ENCODE data around the gene TRMT6. TPM values are rescaled to one million over a fixed set of nuclear protein-coding genes. Genes with fewer than 3 reads are reported as not detected.

Gene TRMT6
- total and polyA plus RNA-seq, 9 of the 15 experiments (the other 6 are each of a cell fraction or from before 2014, with no cell fraction given), result 10.6 to 21.3 (median 15.6) TPM

GRCh38 chr20:5999783-6000182 lies 49.5 kb upstream of the TRMT6 start:
- H3K36me3 ChIP-seq (ENCODE audit: control insufficient read depth, insufficient read depth, low read length), result peaks cover 32% of the 10 kb centered on the region
- H3K27me3 ChIP-seq (ENCODE audit: control insufficient read depth in 2 of 2, insufficient read depth in 2 of 2, low read length in 2 of 2), result no peaks in the 10 kb centered on the region
- CTCF ChIA-PET (ENCODE audit: low intra/inter-chr PET ratio), result no interaction called here
- H4K20me1 ChIP-seq (replicated peaks; ENCODE audit: control insufficient read depth, insufficient read depth, low read length), result no peaks in the 10 kb centered on the region
- POLR2A ChIA-PET, result no interaction called here
- H3K4me1 ChIP-seq (replicated peaks in 1 of 2; ENCODE audit: control insufficient read depth in 2 of 2, insufficient read depth in 2 of 2, low read length in 2 of 2), result no peaks in the 10 kb centered on the region
- no peak overlapping the region for H2AFZ ChIP-seq (ENCODE audit: low read depth, low read length)
- no peaks in the 10 kb centered on the region for H3K9me3 ChIP-seq (replicated peaks; ENCODE audit: control insufficient read depth, insufficient read depth, low read depth, low read length)
- WGBS (ENCODE audit: insufficient coverage, low coverage, missing lambda C conversion rate), result 94% methylated on average over 7 of the region's 9 CpGs
- H3K4me3 ChIP-seq, result no peak overlapping the region
- no peak for ATAC-seq
- H3K9me1 ChIP-seq (ENCODE audit: control insufficient read depth, insufficient read depth, low read length), result no peaks in the 10 kb centered on the region
- 0 out of 3 replicates have a peak, but pooled peaks cover under 1% of the 10 kb centered on the region for H3K79me2 ChIP-seq (ENCODE audit: control insufficient read depth, insufficient read depth, low read length)
- H3K4me2 ChIP-seq (ENCODE audit: insufficient read depth, low read length), result no peak overlapping the region
- FAIRE-seq, result no peak
- H3K27ac ChIP-seq (ENCODE audit: extremely low read depth, low read depth, low read length), result no peak overlapping the region
- no peak for DNase-seq (ENCODE audit: extremely low read depth in 1 of 4, low spot score in 3 of 4)
- no TSS peak for BruUV-seq (replicated peaks)
- H3K9ac ChIP-seq (ENCODE audit: insufficient read depth in 1 of 2, low read depth in 2 of 2, low read length in 2 of 2), result no peak overlapping the region
- intact Hi-C loops (cut with micrococcal nuclease), result no loop called here
- TF ChIP-seq MNT (conservative IDR thresholded peaks at IDR 0.05) (no peak), CREB1 (IDR thresholded peaks at IDR 0.05) (no peak), CREB1 (CRISPR knock-in tag; IDR thresholded peaks at IDR 0.05) (no peak)
- in situ Hi-C loops (cut with MboI), result no loop called here

GRCh38 chr20:5996765-5997164 lies 46.4 kb upstream of the TRMT6 start:
- DNase-seq (ENCODE audit: extremely low read depth in 1 of 4, low spot score in 3 of 4) (no peak), ATAC-seq (peak; percentile 78), FAIRE-seq (no peak)
- H3K4me2 ChIP-seq (ENCODE audit: insufficient read depth, low read length), result no peak overlapping the region
- no peaks in the 10 kb centered on the region for H3K4me1 ChIP-seq (replicated peaks in 1 of 2; ENCODE audit: control insufficient read depth in 2 of 2, insufficient read depth in 2 of 2, low read length in 2 of 2)
- no peaks in the 10 kb centered on the region for H3K27me3 ChIP-seq (ENCODE audit: control insufficient read depth in 2 of 2, insufficient read depth in 2 of 2, low read length in 2 of 2)
- peaks cover 54% of the 10 kb centered on the region for H3K36me3 ChIP-seq (ENCODE audit: control insufficient read depth, insufficient read depth, low read length)
- ChIA-PET CTCF (ENCODE audit: low intra/inter-chr PET ratio) (no interaction called here), POLR2A (no interaction called here)
- no peaks in the 10 kb centered on the region for H3K79me2 ChIP-seq (ENCODE audit: control insufficient read depth, insufficient read depth, low read length)
- no peak overlapping the region for H3K9ac ChIP-seq (ENCODE audit: insufficient read depth in 1 of 2, low read depth in 2 of 2, low read length in 2 of 2)
- no peaks in the 10 kb centered on the region for H3K9me3 ChIP-seq (replicated peaks; ENCODE audit: control insufficient read depth, insufficient read depth, low read depth, low read length)
- intact Hi-C loops (cut with micrococcal nuclease), result no loop called here
- WGBS (ENCODE audit: insufficient coverage, low coverage, missing lambda C conversion rate), result 100% methylated on average over 1 of the region's 1 CpG
- no peak overlapping the region for H3K27ac ChIP-seq (ENCODE audit: extremely low read depth, low read depth, low read length)
- no peaks in the 10 kb centered on the region for H4K20me1 ChIP-seq (replicated peaks; ENCODE audit: control insufficient read depth, insufficient read depth, low read length)
- no peak overlapping the region for H3K4me3 ChIP-seq
- H2AFZ ChIP-seq (ENCODE audit: low read depth, low read length), result no peak overlapping the region
- in situ Hi-C loops (cut with MboI), result no loop called here
- no peaks in the 10 kb centered on the region for H3K9me1 ChIP-seq (ENCODE audit: control insufficient read depth, insufficient read depth, low read length)
- no TSS peak for BruUV-seq (replicated peaks)
